Ishikawa (cell line): ENCODE results near the gene CNTNAP2.

ENCODE experiments used
- EGR1 ChIP-seq: IDR thresholded peaks from 2 replicates; pipeline ENCODE4 v1.6.1; 2012
- RAD21 ChIP-seq: IDR thresholded peaks from 2 replicates; pipeline ENCODE4 v1.6.1; 2012; ENCODE audit warnings: low read depth
- TAF1 ChIP-seq: IDR thresholded peaks from 2 replicates; pipeline ENCODE4 v1.6.1; 2012; ENCODE audit warnings: low read depth, mild to moderate bottlenecking
- TCF12 ChIP-seq: IDR thresholded peaks from 2 replicates; pipeline ENCODE4 v1.6.1; 2012; ENCODE audit warnings: low read depth
- YY1 ChIP-seq: IDR thresholded peaks from 2 replicates; pipeline ENCODE4 v1.6.1; 2012; ENCODE audit warnings: low read depth
- ZBTB7A ChIP-seq: IDR thresholded peaks from 2 replicates; pipeline ENCODE4 v1.6.1; 2012; ENCODE audit warnings: low read depth
- TF ChIP-seq, protein P1 (sequence below): IDR thresholded peaks from 2 replicates; pipeline ENCODE4 v1.6.1; 2012
- TF ChIP-seq, protein P2 (sequence below): IDR thresholded peaks from 2 replicates; pipeline ENCODE4 v1.6.1; 2012

DNA sequence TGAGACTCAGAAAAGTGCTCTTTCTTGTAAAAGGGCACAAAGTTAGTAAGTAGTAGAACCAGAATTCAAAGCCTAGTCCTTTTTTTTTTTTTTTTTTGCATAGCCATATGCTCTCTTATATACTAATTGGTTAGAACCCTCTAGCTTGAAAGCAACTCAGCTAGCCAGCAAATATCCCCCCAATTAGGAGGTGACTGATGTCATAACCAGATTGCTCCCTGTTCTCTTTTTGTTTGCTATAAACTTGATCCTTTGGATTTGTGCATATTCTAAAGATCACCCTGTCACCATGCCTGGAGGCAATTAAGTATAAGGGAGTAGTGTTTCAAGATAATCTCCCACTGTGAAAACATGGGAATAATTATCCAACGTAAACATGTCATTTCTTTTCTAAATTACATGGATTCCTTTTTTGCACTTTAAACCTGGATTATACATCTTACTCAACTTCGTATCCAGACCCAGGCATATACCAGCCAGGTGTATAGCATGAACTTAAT lies 963.4 kb downstream of the CNTNAP2 start:
- TF ChIP-seq YY1, result no peak
- TF ChIP-seq ZBTB7A, result no peak
- TF ChIP-seq, protein P1, sequence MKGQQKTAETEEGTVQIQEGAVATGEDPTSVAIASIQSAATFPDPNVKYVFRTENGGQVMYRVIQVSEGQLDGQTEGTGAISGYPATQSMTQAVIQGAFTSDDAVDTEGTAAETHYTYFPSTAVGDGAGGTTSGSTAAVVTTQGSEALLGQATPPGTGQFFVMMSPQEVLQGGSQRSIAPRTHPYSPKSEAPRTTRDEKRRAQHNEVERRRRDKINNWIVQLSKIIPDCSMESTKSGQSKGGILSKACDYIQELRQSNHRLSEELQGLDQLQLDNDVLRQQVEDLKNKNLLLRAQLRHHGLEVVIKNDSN, result no peak
- TF ChIP-seq, protein P2, sequence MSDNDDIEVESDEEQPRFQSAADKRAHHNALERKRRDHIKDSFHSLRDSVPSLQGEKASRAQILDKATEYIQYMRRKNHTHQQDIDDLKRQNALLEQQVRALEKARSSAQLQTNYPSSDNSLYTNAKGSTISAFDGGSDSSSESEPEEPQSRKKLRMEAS, result no peak
- no peak for TF ChIP-seq TCF12
- no peak for TF ChIP-seq TAF1
- no peak for TF ChIP-seq EGR1
- no peak for TF ChIP-seq RAD21
